ENCODE measurements around the gene VAMP7. TPM values are rescaled to one million over a fixed set of nuclear protein-coding genes. Genes with fewer than 3 reads are reported as not detected.

Gene VAMP7
- total and polyA plus RNA-seq, 9 of the 15 experiments (the other 6 are each of a cell fraction or from before 2014, with no cell fraction given), result 38.4 to 100 (median 67.7) TPM

DNA sequence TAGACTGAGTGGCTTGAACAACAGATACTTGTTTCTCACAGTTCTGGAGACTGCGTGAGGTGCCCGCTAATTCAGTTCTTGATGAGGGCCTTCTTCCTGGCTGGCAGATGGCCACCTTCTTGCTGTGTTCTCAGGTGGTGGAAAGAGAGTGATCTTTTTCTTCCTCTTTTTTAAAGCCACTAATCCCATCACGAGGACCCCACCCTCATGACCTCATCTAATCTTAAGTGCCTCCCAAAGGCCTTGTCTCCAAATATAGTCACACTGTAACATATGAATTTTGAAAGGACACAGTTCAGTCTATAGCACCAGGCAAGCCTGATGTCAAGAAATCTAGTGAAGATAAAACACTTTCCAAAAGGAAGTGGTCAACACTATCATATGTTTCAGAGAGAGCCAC lies 12.4 kb downstream of the VAMP7 start (continued):
- no peak for TF ChIP-seq ARNT (IDR thresholded peaks at IDR 0.05)
- TF ChIP-seq, protein P1, sequence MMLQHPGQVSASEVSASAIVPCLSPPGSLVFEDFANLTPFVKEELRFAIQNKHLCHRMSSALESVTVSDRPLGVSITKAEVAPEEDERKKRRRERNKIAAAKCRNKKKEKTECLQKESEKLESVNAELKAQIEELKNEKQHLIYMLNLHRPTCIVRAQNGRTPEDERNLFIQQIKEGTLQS (IDR thresholded peaks at IDR 0.05), result peak; percentile 75; the same call in 1 of the 2 replicates
- TF ChIP-seq, protein P1 (CRISPR knock-in tag; conservative IDR thresholded peaks at IDR 0.05), result no peak
- TF ChIP-seq, protein P2, sequence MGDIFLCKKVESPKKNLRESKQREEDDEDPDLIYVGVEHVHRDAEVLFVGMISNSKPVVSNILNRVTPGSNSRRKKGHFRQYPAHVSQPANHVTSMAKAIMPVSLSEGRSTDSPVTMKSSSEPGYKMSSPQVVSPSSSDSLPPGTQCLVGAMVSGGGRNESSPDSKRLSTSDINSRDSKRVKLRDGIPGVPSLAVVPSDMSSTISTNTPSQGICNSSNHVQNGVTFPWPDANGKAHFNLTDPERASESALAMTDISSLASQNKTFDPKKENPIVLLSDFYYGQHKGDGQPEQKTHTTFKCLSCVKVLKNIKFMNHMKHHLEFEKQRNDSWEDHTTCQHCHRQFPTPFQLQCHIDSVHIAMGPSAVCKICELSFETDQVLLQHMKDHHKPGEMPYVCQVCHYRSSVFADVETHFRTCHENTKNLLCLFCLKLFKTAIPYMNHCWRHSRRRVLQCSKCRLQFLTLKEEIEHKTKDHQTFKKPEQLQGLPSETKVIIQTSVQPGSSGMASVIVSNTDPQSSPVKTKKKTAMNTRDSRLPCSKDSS (IDR thresholded peaks at IDR 0.05; ENCODE audit: low read depth, partially characterized antibody), result no peak
- no peak for TF ChIP-seq GABPB2 (CRISPR knock-in tag; conservative IDR thresholded peaks at IDR 0.05)
- TF ChIP-seq CEBPG (CRISPR knock-in tag; IDR thresholded peaks at IDR 0.05), result no peak
- no peak for TF ChIP-seq CEBPG (tag; conservative IDR thresholded peaks at IDR 0.05 in 1 of 2, IDR thresholded peaks at IDR 0.05 in 1 of 2)
- TF ChIP-seq CBX5 (IDR thresholded peaks at IDR 0.05; ENCODE audit: borderline replicate concordance, low read depth), result no peak
- no peak for TF ChIP-seq TOE1 (IDR thresholded peaks at IDR 0.05; ENCODE audit: borderline replicate concordance)
- TF ChIP-seq TOE1 (CRISPR knock-in tag; IDR thresholded peaks at IDR 0.05; ENCODE audit: borderline replicate concordance, low read depth), result no peak
- TF ChIP-seq, protein P3, sequence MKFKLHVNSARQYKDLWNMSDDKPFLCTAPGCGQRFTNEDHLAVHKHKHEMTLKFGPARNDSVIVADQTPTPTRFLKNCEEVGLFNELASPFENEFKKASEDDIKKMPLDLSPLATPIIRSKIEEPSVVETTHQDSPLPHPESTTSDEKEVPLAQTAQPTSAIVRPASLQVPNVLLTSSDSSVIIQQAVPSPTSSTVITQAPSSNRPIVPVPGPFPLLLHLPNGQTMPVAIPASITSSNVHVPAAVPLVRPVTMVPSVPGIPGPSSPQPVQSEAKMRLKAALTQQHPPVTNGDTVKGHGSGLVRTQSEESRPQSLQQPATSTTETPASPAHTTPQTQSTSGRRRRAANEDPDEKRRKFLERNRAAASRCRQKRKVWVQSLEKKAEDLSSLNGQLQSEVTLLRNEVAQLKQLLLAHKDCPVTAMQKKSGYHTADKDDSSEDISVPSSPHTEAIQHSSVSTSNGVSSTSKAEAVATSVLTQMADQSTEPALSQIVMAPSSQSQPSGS (CRISPR knock-in tag; IDR thresholded peaks at IDR 0.05), result no peak
- no peak for TF ChIP-seq GTF2E2 (tag; IDR thresholded peaks at IDR 0.05)
- no peak for TF ChIP-seq ZNF143 (CRISPR knock-in tag; IDR thresholded peaks at IDR 0.05)
- TF ChIP-seq, protein P4, sequence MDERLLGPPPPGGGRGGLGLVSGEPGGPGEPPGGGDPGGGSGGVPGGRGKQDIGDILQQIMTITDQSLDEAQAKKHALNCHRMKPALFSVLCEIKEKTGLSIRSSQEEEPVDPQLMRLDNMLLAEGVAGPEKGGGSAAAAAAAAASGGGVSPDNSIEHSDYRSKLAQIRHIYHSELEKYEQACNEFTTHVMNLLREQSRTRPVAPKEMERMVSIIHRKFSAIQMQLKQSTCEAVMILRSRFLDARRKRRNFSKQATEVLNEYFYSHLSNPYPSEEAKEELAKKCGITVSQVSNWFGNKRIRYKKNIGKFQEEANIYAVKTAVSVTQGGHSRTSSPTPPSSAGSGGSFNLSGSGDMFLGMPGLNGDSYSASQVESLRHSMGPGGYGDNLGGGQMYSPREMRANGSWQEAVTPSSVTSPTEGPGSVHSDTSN (CRISPR knock-in tag; IDR thresholded peaks at IDR 0.05; ENCODE audit: low read depth), result no peak
- TF ChIP-seq, protein P4 (tag; conservative IDR thresholded peaks at IDR 0.05; ENCODE audit: low read depth), result no peak
- TF ChIP-seq CBFA2T3 (IDR thresholded peaks at IDR 0.05), result 0 out of 2 replicates have a peak, but pooled peaks have one; percentile 14
- TF ChIP-seq ATF7 (IDR thresholded peaks at IDR 0.05), result peak; percentile 92
- peak; percentile 44 for TF ChIP-seq GABPA (tag; conservative IDR thresholded peaks at IDR 0.05; ENCODE audit: low read depth)
- no peak for TF ChIP-seq ZSCAN29 (IDR thresholded peaks at IDR 0.05)
- no peak for TF ChIP-seq ZNF184 (CRISPR knock-in tag; IDR thresholded peaks at IDR 0.05)
- TF ChIP-seq ZNF551 (CRISPR knock-in tag; IDR thresholded peaks at IDR 0.05), result no peak
- no peak for TF ChIP-seq KLF6 (CRISPR knock-in tag; IDR thresholded peaks at IDR 0.05; ENCODE audit: borderline replicate concordance)
- no peak for TF ChIP-seq SMAD2 (IDR thresholded peaks at IDR 0.05; ENCODE audit: low read depth, low read length)
- TF ChIP-seq MEF2D (tag; conservative IDR thresholded peaks at IDR 0.05; ENCODE audit: low read depth), result peak; percentile 44; the same call in 1 of the 2 replicates
- no peak for TF ChIP-seq TAF1 (IDR thresholded peaks at IDR 0.05; ENCODE audit: control insufficient read depth, extremely low read depth, insufficient read depth, low read length, severe bottlenecking)
